PC-3 (cell line): ENCODE measurements around the gene KLHDC9. TPM values are rescaled to one million over a fixed set of nuclear protein-coding genes. Genes with fewer than 3 reads are reported as not detected.

Experiments
- ATAC-seq: fragments of 200-7000 bp; cut with Tn5 transposase; 2 replicates; pipeline ENCODE4 v1.9.1; 2020; ENCODE audit warnings: mild to moderate bottlenecking, moderate library complexity
- BruUV-seq: library from RNA; stranded (reverse); fragments of 400-500 nt; replicated peaks from 2 replicates; lab custom pipeline; 2021; lab: Mats Ljungman, UMichigan
- CTCF ChIA-PET: fragments of 300-600 bp; sonication (Branson Sonifier 250); formaldehyde crosslinking; loops from one replicate; lab custom pipeline; 2022; ENCODE audit warnings: antibody characterized with exemption; lab: Charles Lee
- POLR2A ChIA-PET: fragments of 300-600 bp; sonication (Branson Sonifier 250); formaldehyde crosslinking; loops from one replicate; lab custom pipeline; 2022; ENCODE audit warnings: antibody characterized with exemption; ENCODE audit not compliant: unreplicated experiment; lab: Charles Lee
- DNase-seq: peaks from one replicate; pipeline ENCODE4 v3.0.0-alpha.2; 2015
- H2AFZ ChIP-seq: fragments of 300-600 bp; sonication (generic); 2 replicates; pipeline ENCODE4 v1.6.0; 2016; ENCODE audit warnings: antibody characterized with exemption, low read length
- H3F3A ChIP-seq: fragments of 300-600 bp; sonication (generic); one replicate; pipeline ENCODE4 v1.6.0; 2017; ENCODE audit warnings: antibody characterized with exemption, low read length, control low read depth, mild to moderate bottlenecking; ENCODE audit not compliant: unreplicated experiment
- H3K27ac ChIP-seq: fragments of 300-600 bp; sonication (generic); 2 replicates; pipeline ENCODE4 v1.5.1; 2016; ENCODE audit warnings: mild to moderate bottlenecking, low read length
- H3K27me3 ChIP-seq: fragments of 300-600 bp; sonication (generic); 2 replicates; pipeline ENCODE4 v1.6.1; 2016; ENCODE audit warnings: low read length, mixed read lengths
- H3K36me3 ChIP-seq: fragments of 300-600 bp; sonication (generic); 2 replicates; pipeline ENCODE4 v1.6.1; 2016; ENCODE audit warnings: low read depth, mixed run types, low read length, mixed read lengths
- H3K4me1 ChIP-seq: fragments of 300-600 bp; sonication (generic); 2 replicates; pipeline ENCODE4 v1.5.1; 2016; ENCODE audit warnings: low read length; ENCODE audit not compliant: insufficient read depth
- H3K4me2 ChIP-seq: fragments of 300-600 bp; sonication (generic); 2 replicates; pipeline ENCODE4 v1.6.0; 2016; ENCODE audit warnings: low read length
- H3K4me3 ChIP-seq: fragments of 300-600 bp; sonication (generic); 2 replicates; pipeline ENCODE4 v1.5.1; 2016; ENCODE audit warnings: mild to moderate bottlenecking, low read length, mixed read lengths
- H3K79me2 ChIP-seq: fragments of 300-600 bp; sonication (generic); 2 replicates; pipeline ENCODE4 v1.6.1; 2017; ENCODE audit warnings: low read length, mixed read lengths
- H3K9ac ChIP-seq: fragments of 300-600 bp; sonication (generic); 2 replicates; pipeline ENCODE4 v1.6.0; 2016; ENCODE audit warnings: mild to moderate bottlenecking, low read length
- H3K9me2 ChIP-seq: fragments of 300-600 bp; sonication (generic); replicated peaks from 2 replicates; pipeline ENCODE4 v1.6.1; 2016; ENCODE audit warnings: mixed run types, low read length, mixed read lengths
- H3K9me3 ChIP-seq: fragments of 300-600 bp; sonication (generic); 2 replicates; pipeline ENCODE4 v1.6.1; 2016; ENCODE audit warnings: low read length, mixed read lengths
- H4K20me1 ChIP-seq: fragments of 300-600 bp; sonication (generic); 2 replicates; pipeline ENCODE4 v1.6.1; 2016; ENCODE audit warnings: low read length, mixed read lengths
- CTCF ChIP-seq: fragments of 300-600 bp; sonication (generic); conservative IDR thresholded peaks from 2 replicates; pipeline ENCODE4 v1.5.1; 2017; ENCODE audit warnings: antibody characterized with exemption, low read depth, mild to moderate bottlenecking, low read length
- EZH2 ChIP-seq: fragments of 300-600 bp; sonication (generic); IDR thresholded peaks from one replicate; pipeline ENCODE4 v1.6.1; 2017; ENCODE audit warnings: antibody characterized with exemption, mild to moderate bottlenecking, low read length; ENCODE audit not compliant: unreplicated experiment
- EZH2phosphoT487 ChIP-seq: fragments of 300-600 bp; sonication (generic); IDR thresholded peaks from 2 replicates; pipeline ENCODE4 v1.6.1; 2018; ENCODE audit warnings: mild to moderate bottlenecking, antibody characterized with exemption, low read length, borderline replicate concordance
- intact Hi-C: fragments of 100-400 bp; cut with micrococcal nuclease; formaldehyde crosslinking; loops from 2 replicates; pipeline ENCODE4 v1.9.0; 2023
- total RNA-seq: library from RNA; depleted of rRNA; stranded (reverse); fragments of >200 nt; gene quantifications from 2 replicates; pipeline ENCODE4 v1.2.3, GENCODE V29; 2014

KLHDC9 gene
- total RNA-seq, 1 experiment from 2014 or later, result 3.2 TPM

DNA sequence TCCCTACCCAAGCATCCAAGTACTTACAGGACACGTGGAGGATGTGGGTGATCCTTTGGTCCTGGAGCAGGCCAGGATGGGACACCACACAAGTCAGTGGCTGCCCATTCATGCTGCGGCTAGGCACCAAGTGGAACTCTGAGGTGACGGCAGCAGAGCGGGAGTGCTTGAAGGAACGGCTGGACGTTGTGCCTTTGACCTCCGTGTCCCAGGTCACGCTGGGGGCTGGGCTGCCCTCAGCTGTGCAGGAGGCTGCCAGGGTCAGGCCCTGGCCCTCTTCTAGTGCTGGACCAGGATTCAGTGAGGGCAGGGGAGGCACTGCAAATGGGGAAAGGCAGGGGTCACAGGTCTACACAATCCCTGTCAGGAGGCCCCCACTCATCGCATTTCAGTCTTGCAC, 20.7 kb upstream of the KLHDC9 start:
- intact Hi-C loops, result no loop called here
- peaks cover 19% of the 10 kb centered on the region for H3K4me1 ChIP-seq
- no peaks in the 10 kb centered on the region for H3K36me3 ChIP-seq
- H3K9me3 ChIP-seq, result no peaks in the 10 kb centered on the region
- no peak overlapping the region for H2AFZ ChIP-seq
- H3K27me3 ChIP-seq, result no peaks in the 10 kb centered on the region
- no peaks in the 10 kb centered on the region for H3K79me2 ChIP-seq
- no peak for DNase-seq
- H3K9ac ChIP-seq, result no peak overlapping the region
- ATAC-seq, result no peak
- BruUV-seq, result no TSS peak
- H3K4me2 ChIP-seq, result no peak overlapping the region
- H4K20me1 ChIP-seq, result no peaks in the 10 kb centered on the region
- POLR2A ChIA-PET, result no interaction called here
- CTCF ChIA-PET, result no interaction called here
- no peak for TF ChIP-seq CTCF
- TF ChIP-seq EZH2phosphoT487, result no peak
- no peak for TF ChIP-seq EZH2
- no peak overlapping the region for H3K4me3 ChIP-seq
- no peaks in the 10 kb centered on the region for H3F3A ChIP-seq
- no peaks in the 10 kb centered on the region for H3K9me2 ChIP-seq
- no peak overlapping the region for H3K27ac ChIP-seq

DNA sequence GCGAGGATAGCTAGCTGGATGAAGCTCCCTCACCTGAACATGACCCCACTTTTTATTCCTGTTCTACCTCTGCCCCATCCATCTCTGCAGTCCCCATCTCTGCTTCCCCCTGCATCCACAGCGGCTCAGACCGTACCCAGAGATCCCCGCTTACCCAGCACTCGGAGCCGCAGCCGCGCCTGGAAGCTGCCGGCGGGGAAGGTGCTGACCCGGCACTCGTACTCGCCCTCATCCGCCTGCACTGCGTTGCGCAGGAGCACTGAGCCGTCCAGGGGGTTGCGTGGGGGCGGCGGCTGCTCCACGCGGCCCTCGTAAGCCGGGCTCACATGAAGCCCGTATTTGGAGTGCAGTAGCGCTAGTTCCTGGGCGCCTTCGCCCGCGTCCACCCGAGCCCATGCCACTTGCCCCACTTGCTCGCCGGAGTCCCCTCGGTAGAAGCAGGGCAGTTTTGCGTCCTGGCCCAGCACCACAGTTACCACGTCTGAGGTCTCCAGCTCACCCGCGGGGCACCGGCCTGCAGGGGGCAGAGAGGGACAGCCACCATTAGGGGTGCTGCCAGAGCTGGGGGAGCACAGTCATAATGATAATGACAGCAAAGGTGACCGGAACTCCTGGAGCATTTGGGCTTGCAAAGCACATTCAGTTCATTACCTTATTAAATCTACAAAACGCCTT, 18.6 kb upstream of the KLHDC9 start:
- Histone ChIP-seq H3K9ac (no peak overlapping the region), H3K4me3 (no peak overlapping the region), H2AFZ (no peak overlapping the region), H3K79me2 (no peaks in the 10 kb centered on the region), H3K36me3 (no peaks in the 10 kb centered on the region), H3K9me3 (no peaks in the 10 kb centered on the region), H3K27ac (no peak overlapping the region), H3K4me2 (no peak overlapping the region), H4K20me1 (no peaks in the 10 kb centered on the region), H3F3A (no peaks in the 10 kb centered on the region), H3K27me3 (no peaks in the 10 kb centered on the region), H3K4me1 (peaks cover 39% of the 10 kb centered on the region), H3K9me2 (no peaks in the 10 kb centered on the region)
- no TSS peak for BruUV-seq
- ChIA-PET CTCF (interaction anchor here (0.5 kb wide), 1 partner anchor 310 kb away, joined by 3 read pairs; no protein-coding TSS in a partner anchor), POLR2A (no interaction called here)
- no peak for TF ChIP-seq EZH2phosphoT487
- TF ChIP-seq CTCF, result no peak
- no peak for TF ChIP-seq EZH2
- no peak for DNase-seq
- ATAC-seq, result no peak
- intact Hi-C loops, result no loop called here
